Renal pelvis (tissue), 4 donors: Measurements from ENCODE around the gene MAP2K5. TPM values are rescaled to one million over a fixed set of nuclear protein-coding genes. Genes with fewer than 3 reads are reported as not detected.

ENCODE experiments used
- DNase-seq: peaks from one replicate; pipeline ENCODE4 v3.0.0-alpha.2; 2013
- polyA plus RNA-seq, 3 donors: library from polyadenylated mRNA; unstranded; fragments of 120-200 nt; gene quantifications; one replicate each; pipeline ENCODE4 v1.2.1, GENCODE V29; 2013; ENCODE audit not compliant: insufficient read length in 3 of 3

The MAP2K5 gene
- polyA plus RNA-seq, 3 donors, result 19.9 to 22.3 (median 20.9) TPM

- peak; percentile 74 for DNase-seq
Observed at GRCh38 chr15:67720556-67721175, 178.2 kb downstream of the MAP2K5 start.

DNA sequence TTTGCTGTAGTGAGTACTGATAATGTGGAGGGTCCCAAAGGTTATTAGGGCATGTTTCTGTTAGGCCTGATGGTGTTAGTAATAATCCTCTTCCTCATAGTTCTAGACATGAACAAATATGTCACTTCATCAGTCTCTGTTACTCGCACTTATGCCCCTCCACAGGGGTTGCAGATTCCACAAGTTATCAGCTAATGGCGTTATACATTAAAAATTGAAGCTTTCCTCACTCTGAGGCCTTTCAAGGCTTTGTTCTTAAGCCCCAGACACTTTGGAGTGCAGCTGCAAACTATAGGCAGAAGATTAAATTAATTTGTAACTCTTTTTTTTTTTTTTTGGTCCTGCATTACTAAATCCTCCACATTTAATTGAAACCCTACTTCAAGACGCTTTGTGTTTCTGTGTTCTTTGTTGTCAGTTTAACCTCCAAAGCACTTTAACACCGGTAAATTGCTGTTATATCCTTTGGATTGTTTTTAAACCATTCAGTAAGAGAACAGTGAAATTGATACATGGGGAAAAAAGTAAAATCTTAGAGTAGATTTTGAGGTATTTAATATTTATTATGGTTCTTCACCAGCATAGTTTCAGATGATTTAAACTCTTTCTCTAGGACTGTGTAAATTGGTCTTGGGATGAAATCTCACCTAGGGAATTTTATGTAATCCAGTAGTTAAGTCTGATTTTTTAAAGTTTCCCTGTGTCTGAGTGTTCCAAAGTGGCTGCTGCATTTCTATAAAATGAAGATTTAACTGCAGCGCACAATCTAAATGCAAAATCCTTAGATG lies 179.7 kb downstream of the MAP2K5 start:
- no peak for DNase-seq

- no peak for DNase-seq
Observed at GRCh38 chr15:67723294-67724024, 181.0 kb downstream of the MAP2K5 start.

GRCh38 chr15:67724691-67725375 lies 182.3 kb downstream of the MAP2K5 start:
- DNase-seq, result no peak

DNA sequence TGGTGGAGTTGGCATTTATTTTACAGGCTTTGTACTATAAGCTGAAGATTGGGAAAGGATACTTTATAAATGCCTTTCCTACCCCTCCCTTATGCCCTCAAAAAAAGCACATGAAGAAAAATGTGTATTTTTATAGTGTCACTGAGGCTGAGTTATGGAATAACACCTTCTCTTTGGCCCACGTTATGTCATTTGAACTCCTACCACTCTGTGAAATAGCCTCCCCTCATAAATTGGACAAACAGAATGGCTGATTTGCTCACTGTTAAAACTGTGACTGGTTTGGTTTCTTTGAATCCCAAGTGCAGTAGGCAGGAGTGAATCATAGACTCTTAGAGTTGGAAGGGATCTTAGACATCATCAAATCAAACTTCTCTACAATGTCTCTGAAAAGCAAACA lies 187.6 kb downstream of the MAP2K5 start:
- DNase-seq, result no peak

DNA sequence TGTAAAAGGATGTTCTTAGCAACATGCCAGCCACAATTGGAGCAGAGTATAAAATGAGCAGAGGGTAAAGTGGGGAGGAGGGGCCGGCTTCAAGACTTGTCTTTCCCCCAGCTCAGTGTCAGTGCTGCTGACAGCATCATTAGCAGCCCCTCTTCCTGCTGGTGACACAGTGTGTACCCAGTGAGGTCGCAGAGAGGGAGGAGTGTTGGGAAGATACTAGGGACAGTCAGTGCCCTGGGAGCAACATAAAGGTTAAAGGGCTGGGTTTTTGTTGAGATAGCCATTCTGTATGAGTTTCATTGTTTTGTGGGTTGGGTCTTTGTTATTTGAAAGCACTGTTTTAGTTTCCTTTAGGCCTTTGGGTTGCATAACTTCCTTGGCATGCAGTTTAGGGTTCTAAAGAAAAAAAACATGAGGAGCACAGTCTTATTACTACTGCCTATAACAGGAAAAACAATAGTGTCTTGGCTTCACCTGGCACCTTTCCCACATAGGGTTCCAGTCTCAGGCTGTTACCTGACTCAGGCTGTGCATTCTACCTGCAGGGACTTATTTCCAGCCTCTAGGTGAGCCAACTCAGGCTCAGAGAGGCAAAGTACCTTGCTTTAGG lies 188.7 kb downstream of the MAP2K5 start:
- DNase-seq, result no peak

- DNase-seq, result no peak
Observed at GRCh38 chr15:67732164-67732563, 189.7 kb downstream of the MAP2K5 start.

- no peak for DNase-seq
Observed at GRCh38 chr15:67732671-67733374, 190.3 kb downstream of the MAP2K5 start.

DNA sequence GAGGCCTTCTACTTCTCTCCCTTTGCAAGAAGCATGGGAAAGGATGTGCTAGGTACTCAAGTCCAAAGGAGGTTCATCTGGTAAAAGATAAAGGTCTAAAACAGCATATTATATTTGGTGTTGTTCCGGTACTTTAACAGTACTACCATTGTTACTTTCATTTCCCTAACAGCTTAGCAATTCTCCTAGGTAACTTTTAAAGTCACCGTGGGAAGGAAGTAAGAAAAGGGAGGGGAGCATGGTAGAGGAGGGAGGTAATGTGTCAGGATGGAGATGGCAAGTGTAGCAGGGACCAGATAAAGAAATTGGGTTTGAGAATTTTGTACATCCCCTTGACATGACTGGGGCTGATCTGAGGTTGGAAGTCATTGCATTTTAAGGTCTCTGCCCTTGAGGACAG lies 193.4 kb downstream of the MAP2K5 start:
- DNase-seq, result no peak

GRCh38 chr15:67736810-67737209 lies 194.3 kb downstream of the MAP2K5 start:
- no peak for DNase-seq

DNA sequence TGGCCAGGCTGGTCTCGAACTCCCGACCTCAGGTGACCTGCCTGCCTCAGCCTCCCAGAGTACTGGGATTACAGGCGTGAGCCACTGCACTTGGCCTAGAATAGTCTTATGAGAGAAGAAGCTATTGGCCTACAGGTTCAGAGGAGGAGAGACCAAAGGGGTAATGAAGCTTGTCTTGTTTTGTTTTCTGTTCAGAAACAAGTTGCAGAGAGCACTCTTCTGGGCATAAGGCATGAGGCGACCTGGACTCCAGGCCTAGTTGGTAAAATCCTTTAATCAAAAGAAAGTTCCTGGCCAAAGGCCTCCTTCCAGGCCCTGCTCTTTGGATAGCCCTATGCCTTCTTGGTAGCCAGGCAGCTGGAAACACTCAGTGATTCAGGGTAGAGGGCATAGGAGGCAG lies 195.6 kb downstream of the MAP2K5 start:
- DNase-seq, result no peak

DNA sequence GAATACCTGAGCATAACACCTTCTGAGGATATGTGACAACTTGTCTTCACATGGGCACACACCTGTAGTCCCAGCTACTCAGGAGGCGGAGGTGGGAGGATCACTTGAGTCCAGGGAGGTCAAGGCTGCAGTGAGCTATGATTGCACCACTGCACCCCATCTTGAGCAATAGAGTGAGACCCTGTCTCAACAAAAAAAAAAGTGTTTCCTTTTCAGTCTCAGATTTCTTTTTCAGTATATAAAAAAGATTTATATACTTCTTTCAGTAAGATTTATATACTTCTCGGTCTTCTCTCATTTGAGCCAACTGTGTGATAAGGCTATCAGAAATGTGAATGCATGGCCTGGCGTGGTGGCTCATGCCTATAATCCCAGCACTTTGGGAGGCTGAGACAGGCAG lies 197.9 kb downstream of the MAP2K5 start:
- DNase-seq, result no peak

- no peak for DNase-seq
Observed at GRCh38 chr15:67741308-67741707, 198.8 kb downstream of the MAP2K5 start.

- DNase-seq, result no peak
Observed at GRCh38 chr15:67743558-67743957, 201.1 kb downstream of the MAP2K5 start.

DNA sequence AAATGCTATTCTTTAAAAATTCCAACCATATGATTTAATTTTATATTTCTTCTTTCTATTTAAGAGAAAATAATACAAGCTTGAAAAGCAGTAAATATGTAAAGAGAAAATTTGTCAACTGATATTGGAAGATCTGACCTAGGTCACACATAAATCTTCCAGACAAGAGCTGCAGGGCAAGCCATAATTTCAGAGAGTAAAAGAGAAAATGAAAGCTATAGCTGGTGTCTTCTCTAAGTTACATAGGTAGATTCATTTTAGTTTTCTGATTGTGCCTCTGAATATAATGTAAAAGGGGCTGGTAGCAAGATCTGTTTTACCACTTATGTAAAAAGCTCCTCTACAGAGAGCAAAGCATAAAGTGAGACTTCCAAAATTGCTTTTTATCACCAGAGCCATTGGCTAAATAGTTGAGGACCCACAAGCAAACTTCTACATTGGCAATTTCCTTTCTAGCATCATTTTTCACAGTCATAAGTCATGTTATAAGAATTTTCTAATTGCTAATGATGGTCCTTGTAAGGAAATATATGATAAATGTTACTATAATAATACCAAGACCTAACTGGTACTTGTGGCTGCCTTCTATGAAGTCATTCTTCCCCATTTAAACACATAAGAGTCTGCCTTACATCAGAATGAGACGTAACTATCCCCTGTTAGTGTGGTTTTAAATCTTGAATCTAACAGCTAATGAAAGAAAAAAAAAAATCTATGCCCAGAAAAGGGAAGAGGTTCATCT lies 202.0 kb downstream of the MAP2K5 start:
- DNase-seq, result no peak

DNA sequence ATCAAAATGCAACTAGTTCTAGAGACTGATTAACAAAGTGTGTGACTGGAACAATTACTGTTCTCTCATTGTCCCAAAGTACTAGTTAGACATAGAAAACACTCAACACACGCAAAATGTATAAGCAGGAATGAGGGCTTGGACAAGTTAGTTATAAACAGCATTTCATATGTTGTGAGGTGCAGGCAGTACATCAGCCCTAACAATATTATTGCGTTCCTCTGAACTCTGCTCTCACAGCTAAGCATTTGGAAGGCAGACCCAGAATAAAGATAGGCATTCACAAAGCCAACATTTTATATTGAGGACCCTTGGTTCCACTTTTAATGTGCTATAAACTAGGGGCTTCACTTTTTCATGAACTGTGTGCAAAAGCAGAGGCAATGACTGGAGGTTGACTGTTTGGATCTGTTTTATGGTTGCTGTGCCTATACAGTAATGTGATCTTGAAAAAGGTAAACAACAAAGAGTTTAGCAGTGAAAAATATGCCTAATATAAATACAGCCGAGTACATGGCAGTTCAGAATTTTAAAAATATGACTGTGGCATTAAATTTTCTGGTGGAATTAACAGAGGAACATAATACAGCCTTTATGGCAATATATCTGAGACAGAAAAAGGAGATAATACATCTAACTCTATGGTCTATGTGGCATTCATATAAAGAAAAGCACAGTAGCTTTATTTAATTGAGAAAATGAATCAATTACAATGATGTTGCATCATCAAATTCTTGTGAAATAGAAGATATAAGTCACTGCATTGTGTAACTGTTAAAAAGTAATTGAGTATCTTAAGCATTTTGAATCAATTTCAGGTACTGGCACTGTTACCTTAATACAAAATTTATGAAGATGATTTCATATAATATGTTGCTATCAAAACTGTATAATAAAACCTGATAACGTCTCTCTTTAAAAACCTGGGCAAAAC lies 202.8 kb downstream of the MAP2K5 start:
- no peak for DNase-seq

- no peak for DNase-seq
Observed at GRCh38 chr15:67746022-67746421, 203.5 kb downstream of the MAP2K5 start.

DNA sequence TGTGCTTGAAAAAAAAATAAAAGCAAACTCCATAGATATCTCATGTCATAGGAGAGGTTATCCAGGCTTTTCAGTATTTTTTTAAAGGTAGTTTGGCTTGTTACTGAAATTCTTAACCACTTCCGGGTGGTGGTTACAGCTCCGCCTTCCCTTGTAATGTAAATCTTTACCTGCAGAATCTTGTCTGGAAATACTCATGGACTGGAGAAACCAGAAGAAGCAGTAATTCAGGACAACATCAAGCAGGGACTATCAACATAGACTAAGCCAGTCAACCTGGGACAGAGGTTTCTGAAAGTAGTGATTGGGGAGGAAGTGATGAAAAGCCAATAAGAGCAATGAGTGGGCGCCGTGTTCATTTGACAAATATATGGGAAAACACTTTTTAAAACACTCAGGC lies 203.9 kb downstream of the MAP2K5 start:
- DNase-seq, result no peak

DNA sequence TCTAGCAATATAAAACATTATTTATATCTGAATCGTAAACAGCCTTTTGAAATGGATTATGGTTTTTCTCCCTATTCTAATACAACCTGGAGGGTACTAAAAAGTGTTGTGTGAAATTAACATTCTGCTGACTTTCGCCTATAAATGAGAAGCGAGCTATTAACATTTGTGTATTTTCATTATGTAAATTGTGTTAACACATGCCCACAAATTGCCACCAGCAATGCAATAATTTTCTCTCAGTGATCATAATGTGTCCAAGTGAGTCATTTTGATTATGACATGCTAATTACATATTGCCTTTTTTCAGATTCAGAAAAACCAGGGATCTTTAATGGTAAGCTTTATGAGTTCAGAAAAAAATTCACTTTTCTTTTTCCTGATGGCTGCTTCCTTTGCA lies 205.4 kb downstream of the MAP2K5 start:
- DNase-seq, result no peak
